Measurements from ENCODE around the gene FXYD1.
A peak's percentile ranks its signal among the peaks of the same experiment; 100 is the strongest.

FXYD1 gene

DNA sequence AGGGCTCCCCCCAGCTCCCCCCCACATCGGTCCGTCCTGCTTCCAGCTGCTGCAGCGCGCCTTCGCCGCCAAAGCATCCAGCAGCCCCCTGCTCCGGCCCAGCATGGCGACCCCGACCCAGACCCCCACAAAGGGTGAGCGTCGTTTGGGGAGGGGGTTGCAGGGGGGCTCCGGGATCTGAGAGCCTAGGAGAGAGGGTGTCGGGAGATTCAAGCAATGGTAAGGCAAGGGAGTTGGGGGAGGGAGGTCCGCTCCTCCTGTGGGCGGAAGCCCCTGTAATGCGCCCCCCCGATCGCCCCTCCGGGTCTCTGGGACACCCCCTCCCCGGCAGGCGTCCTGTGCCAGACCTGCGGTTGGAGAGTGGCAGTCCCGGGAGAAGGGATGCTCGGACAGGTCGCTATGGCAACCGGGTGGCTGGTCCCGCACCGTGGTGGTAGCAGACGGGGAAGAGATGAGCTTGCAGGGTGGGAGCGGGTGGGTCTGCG, 4.6 kb downstream of the FXYD1 start, which contains the start of gene FXYD7:
FXYD7 (plus strand) TSS at position 25 of the 485 bp plus-strand sequence; CDS start at position 104, 79 bp downstream.
- no peaks in the 10 kb centered on the region for H3K9me3 ChIP-seq (ENCODE audit: insufficient read depth, low read length)
- no peaks in the 10 kb centered on the region for H3K79me2 ChIP-seq (ENCODE audit: low read length)
- H4K20me1 ChIP-seq (ENCODE audit: insufficient read depth, low read length), result no peaks in the 10 kb centered on the region
- H3K4me2 ChIP-seq (ENCODE audit: low read length), result peak within 1 kb of the TSS; percentile 99
- TF ChIP-seq CTCF (IDR thresholded peaks at IDR 0.05; ENCODE audit: low read depth, low read length), result no peak
- no peak for TF ChIP-seq EZH2phosphoT487 (IDR thresholded peaks at IDR 0.05; ENCODE audit: low read depth)
- peaks cover 21% of the 10 kb centered on the region for H3K27me3 ChIP-seq (ENCODE audit: low read depth, low read length)
- peaks cover 15% of the 10 kb centered on the region for H3K4me1 ChIP-seq (ENCODE audit: low read length)
- H2AFZ ChIP-seq (ENCODE audit: low read depth, low read length), result no peak within 1 kb of the TSS
- no peaks in the 10 kb centered on the region for H3K36me3 ChIP-seq (replicated peaks; ENCODE audit: low read depth, low read length)
- H3K27ac ChIP-seq (ENCODE audit: low read length), result no peak within 1 kb of the TSS
- H3K9ac ChIP-seq (ENCODE audit: low read length), result peak within 1 kb of the TSS; percentile 58; the same call in 1 of the 2 replicates
- H3K4me3 ChIP-seq (ENCODE audit: low read length), result peak within 1 kb of the TSS; percentile 79

- H4K20me1 ChIP-seq (ENCODE audit: insufficient read depth, low read length), result no peaks in the 10 kb centered on the region
- no peak overlapping the region for H3K4me2 ChIP-seq (ENCODE audit: low read length)
- no peaks in the 10 kb centered on the region for H3K36me3 ChIP-seq (replicated peaks; ENCODE audit: low read depth, low read length)
- peaks cover 15% of the 10 kb centered on the region for H3K4me1 ChIP-seq (ENCODE audit: low read length)
- H3K79me2 ChIP-seq (ENCODE audit: low read length), result no peaks in the 10 kb centered on the region
- peaks cover 21% of the 10 kb centered on the region for H3K27me3 ChIP-seq (ENCODE audit: low read depth, low read length)
- H3K4me3 ChIP-seq (ENCODE audit: low read length), result no peak overlapping the region
- no peaks in the 10 kb centered on the region for H3K9me3 ChIP-seq (ENCODE audit: insufficient read depth, low read length)
- H3K27ac ChIP-seq (ENCODE audit: low read length), result no peak overlapping the region
- TF ChIP-seq CTCF (IDR thresholded peaks at IDR 0.05; ENCODE audit: low read depth, low read length) (no peak), EZH2phosphoT487 (IDR thresholded peaks at IDR 0.05; ENCODE audit: low read depth) (no peak)
- H3K9ac ChIP-seq (ENCODE audit: low read length), result no peak overlapping the region
- no peak overlapping the region for H2AFZ ChIP-seq (ENCODE audit: low read depth, low read length)
Observed at GRCh38 chr19:35143818-35144217, 5.2 kb downstream of the FXYD1 start.

DNA sequence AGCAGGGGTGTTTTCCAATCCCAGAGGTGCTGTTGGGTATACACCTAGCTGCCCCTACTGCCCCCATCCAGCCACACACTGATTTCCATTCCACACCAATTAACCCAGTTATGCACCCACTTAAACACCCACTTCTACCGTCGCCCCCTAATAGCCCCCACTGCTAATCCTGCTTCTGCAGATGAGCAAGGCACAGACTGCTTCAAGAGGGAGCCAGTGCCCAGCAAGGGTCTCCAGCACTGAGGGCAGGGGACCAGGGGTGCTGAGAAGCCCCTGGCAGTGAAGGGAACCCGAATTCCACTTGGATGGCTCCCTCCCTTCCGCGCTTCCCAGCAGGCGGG, 5.6 kb downstream of the FXYD1 start:
- TF ChIP-seq EZH2phosphoT487 (IDR thresholded peaks at IDR 0.05; ENCODE audit: low read depth) (no peak), CTCF (IDR thresholded peaks at IDR 0.05; ENCODE audit: low read depth, low read length) (no peak)
- no peaks in the 10 kb centered on the region for H4K20me1 ChIP-seq (ENCODE audit: insufficient read depth, low read length)
- peaks cover 15% of the 10 kb centered on the region for H3K4me1 ChIP-seq (ENCODE audit: low read length)
- no peak overlapping the region for H3K27ac ChIP-seq (ENCODE audit: low read length)
- no peak overlapping the region for H3K4me2 ChIP-seq (ENCODE audit: low read length)
- no peaks in the 10 kb centered on the region for H3K9me3 ChIP-seq (ENCODE audit: insufficient read depth, low read length)
- H3K27me3 ChIP-seq (ENCODE audit: low read depth, low read length), result peaks cover 21% of the 10 kb centered on the region
- no peak overlapping the region for H3K4me3 ChIP-seq (ENCODE audit: low read length)
- H3K79me2 ChIP-seq (ENCODE audit: low read length), result no peaks in the 10 kb centered on the region
- no peaks in the 10 kb centered on the region for H3K36me3 ChIP-seq (replicated peaks; ENCODE audit: low read depth, low read length)
- H3K9ac ChIP-seq (ENCODE audit: low read length), result no peak overlapping the region
- no peak overlapping the region for H2AFZ ChIP-seq (ENCODE audit: low read depth, low read length)

- Histone ChIP-seq H3K4me3 (ENCODE audit: low read length) (no peak overlapping the region), H2AFZ (ENCODE audit: low read depth, low read length) (no peak overlapping the region)
Observed at GRCh38 chr19:35144600-35145436, 6.2 kb downstream of the FXYD1 start.

More at GRCh38 chr19:35144600-35145436, 6.2 kb downstream of the FXYD1 start:
- Histone ChIP-seq H4K20me1 (ENCODE audit: insufficient read depth, low read length) (no peaks in the 10 kb centered on the region), H3K4me2 (ENCODE audit: low read length) (no peak overlapping the region), H3K9me3 (ENCODE audit: insufficient read depth, low read length) (no peaks in the 10 kb centered on the region), H3K79me2 (ENCODE audit: low read length) (no peaks in the 10 kb centered on the region), H3K4me1 (ENCODE audit: low read length) (peaks cover 15% of the 10 kb centered on the region), H3K27me3 (ENCODE audit: low read depth, low read length) (peaks cover 21% of the 10 kb centered on the region), H3K36me3 (replicated peaks; ENCODE audit: low read depth, low read length) (no peaks in the 10 kb centered on the region), H3K27ac (ENCODE audit: low read length) (no peak overlapping the region), H3K9ac (ENCODE audit: low read length) (no peak overlapping the region)
- TF ChIP-seq EZH2phosphoT487 (IDR thresholded peaks at IDR 0.05; ENCODE audit: low read depth) (no peak), CTCF (IDR thresholded peaks at IDR 0.05; ENCODE audit: low read depth, low read length) (no peak)

All from OCI-LY3 (cell line).